Measurements from ENCODE around the gene SLC41A2.
"Not testable (repeated sequence)": the region's sequence is repeated elsewhere in the genome, so short reads cannot be mapped to it uniquely, and the experiment has no call there.

The SLC41A2 gene

GRCh38 chr12:104985206-104985605 lies 27.1 kb upstream of the SLC41A2 start:
- no peaks in the 10 kb centered on the region for H3K27me3 ChIP-seq (ENCODE audit: insufficient read depth, low read length)
- H2AFZ ChIP-seq (ENCODE audit: low read length, unreplicated experiment): peak overlapping the region; percentile 82
- H3K4me1 ChIP-seq (ENCODE audit: control insufficient read depth, insufficient read depth, low read length, unreplicated experiment): peaks cover 16% of the 10 kb centered on the region
- H3K4me3 ChIP-seq (ENCODE audit: low read depth, low read length): peak overlapping the region; percentile 98
- peaks cover 13% of the 10 kb centered on the region for H3K79me2 ChIP-seq (ENCODE audit: control insufficient read depth, insufficient read depth, low read length, unreplicated experiment)
- no peak overlapping the region for H3K27ac ChIP-seq (ENCODE audit: low read depth, low read length)
- peaks cover 17% of the 10 kb centered on the region for H3K36me3 ChIP-seq (ENCODE audit: insufficient read depth, low read length)

DNA sequence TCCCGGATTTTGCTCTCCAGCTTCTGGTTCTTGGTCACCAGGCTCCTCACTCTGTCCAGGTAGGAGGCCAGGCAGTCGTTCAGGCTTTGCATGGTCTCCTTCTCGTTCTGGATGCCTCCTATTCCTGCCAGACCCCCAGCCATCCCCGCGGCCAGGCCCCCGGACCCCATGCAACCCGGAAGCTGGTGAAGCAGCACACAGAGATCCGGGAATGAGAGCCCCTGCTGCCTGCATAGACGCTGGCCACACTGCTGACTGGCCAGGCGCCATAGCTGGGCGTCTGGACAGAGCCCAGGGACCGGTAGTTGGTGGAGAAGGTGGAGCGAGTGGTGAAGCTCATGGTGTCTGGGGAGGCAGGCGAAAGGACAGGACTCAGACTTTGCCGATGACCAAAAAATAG lies 19.6 kb upstream of the SLC41A2 start:
- H3K4me1 ChIP-seq (ENCODE audit: control insufficient read depth, insufficient read depth, low read length, unreplicated experiment): peaks cover 22% of the 10 kb centered on the region
- H3K36me3 ChIP-seq (ENCODE audit: insufficient read depth, low read length); H3K27me3 ChIP-seq (ENCODE audit: insufficient read depth, low read length); H3K27ac ChIP-seq (ENCODE audit: low read depth, low read length); H3K79me2 ChIP-seq (ENCODE audit: control insufficient read depth, insufficient read depth, low read length, unreplicated experiment); H2AFZ ChIP-seq (ENCODE audit: low read length, unreplicated experiment); H3K4me3 ChIP-seq (ENCODE audit: low read depth, low read length): not testable (repeated sequence)

DNA sequence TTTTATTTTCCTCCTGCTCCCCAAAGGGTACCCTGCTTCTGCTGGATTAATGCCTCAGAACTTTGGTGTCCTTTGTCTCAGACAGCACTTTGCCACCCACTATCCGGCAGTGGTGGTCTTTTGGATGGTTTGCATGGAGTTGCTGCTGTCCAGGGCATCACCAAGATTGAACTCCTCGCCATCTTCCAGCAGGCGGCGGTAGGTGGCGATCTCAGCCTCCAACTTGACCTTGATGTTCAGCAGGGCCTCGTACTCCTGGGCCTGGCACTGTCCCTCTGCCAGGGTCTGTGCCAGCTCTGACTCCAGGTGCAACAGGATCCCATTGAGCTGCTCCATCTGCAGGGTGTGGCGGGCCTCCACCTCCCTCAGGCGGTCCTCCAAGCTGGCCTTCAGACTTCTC lies 18.6 kb upstream of the SLC41A2 start:
- no peaks in the 10 kb centered on the region for H3K36me3 ChIP-seq (ENCODE audit: insufficient read depth, low read length)
- H3K4me1 ChIP-seq (ENCODE audit: control insufficient read depth, insufficient read depth, low read length, unreplicated experiment): peaks cover 23% of the 10 kb centered on the region

DNA sequence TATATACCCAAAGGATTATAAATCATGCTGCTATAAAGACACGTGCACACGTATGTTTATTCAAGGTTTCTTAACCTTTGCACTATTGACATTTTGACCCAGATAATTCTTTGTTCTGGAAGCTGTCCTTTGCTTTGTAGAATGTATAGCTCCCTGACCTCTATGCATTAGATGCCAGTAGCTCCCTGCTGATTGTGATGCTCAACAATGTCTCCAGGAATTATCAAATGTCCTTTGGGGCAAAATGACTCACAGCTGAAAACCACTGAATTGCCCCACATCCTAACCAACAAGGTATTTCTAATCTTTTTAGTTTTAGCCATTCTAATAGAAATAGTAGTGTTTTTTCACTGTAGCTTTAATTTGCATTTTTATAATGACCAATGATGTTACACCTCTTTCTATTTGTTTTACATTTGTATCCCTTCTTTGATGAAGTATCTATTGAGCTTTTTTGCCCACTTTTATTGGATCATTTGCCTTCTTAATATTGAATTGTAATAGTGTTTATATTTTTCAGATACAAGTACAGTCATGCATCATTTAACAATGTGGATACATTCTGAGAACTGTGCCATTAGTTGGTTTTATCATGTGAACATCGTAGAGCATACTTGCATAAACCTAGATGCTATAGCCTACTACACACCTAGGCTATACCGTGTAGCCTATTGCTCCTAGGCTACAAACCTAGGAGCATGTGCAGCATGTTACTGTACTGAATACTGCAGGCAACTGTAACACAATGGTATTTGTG lies 17.7 kb upstream of the SLC41A2 start:
- H3K79me2 ChIP-seq (ENCODE audit: control insufficient read depth, insufficient read depth, low read length, unreplicated experiment): no peaks in the 10 kb centered on the region
- peaks cover 30% of the 10 kb centered on the region for H3K4me1 ChIP-seq (ENCODE audit: control insufficient read depth, insufficient read depth, low read length, unreplicated experiment)
- H3K27me3 ChIP-seq (ENCODE audit: insufficient read depth, low read length): no peaks in the 10 kb centered on the region
- H3K4me3 ChIP-seq (ENCODE audit: low read depth, low read length): no peak overlapping the region
- no peak overlapping the region for H2AFZ ChIP-seq (ENCODE audit: low read length, unreplicated experiment)
- H3K36me3 ChIP-seq (ENCODE audit: insufficient read depth, low read length): no peaks in the 10 kb centered on the region
- H3K27ac ChIP-seq (ENCODE audit: low read depth, low read length): peak overlapping the region; percentile 38; the same call in 1 of the 2 replicates

More for the DNA sequence above, 18.6 kb upstream of the SLC41A2 start:
- no peaks in the 10 kb centered on the region for H3K79me2 ChIP-seq (ENCODE audit: control insufficient read depth, insufficient read depth, low read length, unreplicated experiment)
- H3K4me3 ChIP-seq (ENCODE audit: low read depth, low read length): no peak overlapping the region
- H3K27ac ChIP-seq (ENCODE audit: low read depth, low read length): no peak overlapping the region
- no peak overlapping the region for H2AFZ ChIP-seq (ENCODE audit: low read length, unreplicated experiment)
- no peaks in the 10 kb centered on the region for H3K27me3 ChIP-seq (ENCODE audit: insufficient read depth, low read length)

GRCh38 chr12:104974626-104975290 lies 16.7 kb upstream of the SLC41A2 start:
- H3K27me3 ChIP-seq (ENCODE audit: insufficient read depth, low read length): no peaks in the 10 kb centered on the region
- no peak overlapping the region for H2AFZ ChIP-seq (ENCODE audit: low read length, unreplicated experiment)
- peaks cover 30% of the 10 kb centered on the region for H3K4me1 ChIP-seq (ENCODE audit: control insufficient read depth, insufficient read depth, low read length, unreplicated experiment)
- H3K4me3 ChIP-seq (ENCODE audit: low read depth, low read length): 0 out of 2 replicates have a peak overlapping the region, but pooled peaks have one; percentile 11
- no peaks in the 10 kb centered on the region for H3K79me2 ChIP-seq (ENCODE audit: control insufficient read depth, insufficient read depth, low read length, unreplicated experiment)
- H3K36me3 ChIP-seq (ENCODE audit: insufficient read depth, low read length): no peaks in the 10 kb centered on the region
- 0 out of 2 replicates have a peak overlapping the region, but pooled peaks have one; percentile 30 for H3K27ac ChIP-seq (ENCODE audit: low read depth, low read length)

DNA sequence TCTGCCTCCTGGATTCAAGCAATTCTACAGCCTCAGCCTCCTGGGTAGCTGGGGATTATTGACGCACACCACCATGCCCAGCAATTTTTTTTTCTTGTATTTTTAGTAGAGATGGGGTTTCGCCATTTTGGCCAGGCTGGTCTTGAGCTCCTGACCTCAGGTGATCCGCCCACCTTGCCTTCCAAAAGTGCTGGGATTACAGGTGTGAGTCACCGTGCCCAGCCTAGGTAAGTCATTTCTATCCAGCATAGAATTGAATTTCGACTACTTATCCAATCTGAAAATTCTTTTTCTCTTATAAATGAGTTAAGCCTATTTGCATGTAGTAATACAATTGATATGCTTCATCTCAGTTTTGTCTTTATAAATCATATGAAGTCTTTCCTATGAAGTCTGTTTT lies 15.2 kb upstream of the SLC41A2 start:
- Histone ChIP-seq H3K27me3 (ENCODE audit: insufficient read depth, low read length) (no peaks in the 10 kb centered on the region), H3K36me3 (ENCODE audit: insufficient read depth, low read length) (no peaks in the 10 kb centered on the region), H2AFZ (ENCODE audit: low read length, unreplicated experiment) (no peak overlapping the region), H3K4me1 (ENCODE audit: control insufficient read depth, insufficient read depth, low read length, unreplicated experiment) (peaks cover 30% of the 10 kb centered on the region), H3K27ac (ENCODE audit: low read depth, low read length) (no peak overlapping the region), H3K79me2 (ENCODE audit: control insufficient read depth, insufficient read depth, low read length, unreplicated experiment) (no peaks in the 10 kb centered on the region), H3K4me3 (ENCODE audit: low read depth, low read length) (no peak overlapping the region)

DNA sequence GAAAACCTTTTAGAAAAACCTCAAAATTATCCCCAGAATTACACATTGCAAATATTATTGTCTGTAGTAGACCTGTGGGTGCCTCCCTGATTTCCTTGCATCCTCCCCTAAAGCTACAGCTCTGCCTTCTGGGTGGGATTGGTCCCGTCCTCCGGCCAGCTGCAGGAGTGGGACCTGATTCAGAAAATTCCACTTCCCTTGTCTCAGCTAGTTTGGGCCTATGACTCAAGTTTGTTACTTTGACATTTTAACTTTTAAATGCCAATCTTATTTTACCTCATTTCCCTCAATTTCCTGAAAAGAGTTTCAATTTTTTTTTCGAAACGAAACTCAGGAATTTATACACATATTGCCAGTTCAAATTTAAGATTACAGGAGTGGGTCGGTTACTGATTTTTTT lies 13.2 kb upstream of the SLC41A2 start:
- H2AFZ ChIP-seq (ENCODE audit: low read length, unreplicated experiment): no peak overlapping the region

GRCh38 chr12:104969343-104969742 lies 11.3 kb upstream of the SLC41A2 start:
- no peak overlapping the region for H3K4me3 ChIP-seq (ENCODE audit: low read depth, low read length)
- H3K4me1 ChIP-seq (ENCODE audit: control insufficient read depth, insufficient read depth, low read length, unreplicated experiment): peaks cover 10% of the 10 kb centered on the region
- no peaks in the 10 kb centered on the region for H3K79me2 ChIP-seq (ENCODE audit: control insufficient read depth, insufficient read depth, low read length, unreplicated experiment)
- no peaks in the 10 kb centered on the region for H3K36me3 ChIP-seq (ENCODE audit: insufficient read depth, low read length)
- H2AFZ ChIP-seq (ENCODE audit: low read length, unreplicated experiment): no peak overlapping the region
- H3K27ac ChIP-seq (ENCODE audit: low read depth, low read length): no peak overlapping the region
- H3K27me3 ChIP-seq (ENCODE audit: insufficient read depth, low read length): no peaks in the 10 kb centered on the region

More for the DNA sequence above, 13.2 kb upstream of the SLC41A2 start:
- Histone ChIP-seq H3K36me3 (ENCODE audit: insufficient read depth, low read length) (no peaks in the 10 kb centered on the region), H3K4me1 (ENCODE audit: control insufficient read depth, insufficient read depth, low read length, unreplicated experiment) (peaks cover 27% of the 10 kb centered on the region), H3K79me2 (ENCODE audit: control insufficient read depth, insufficient read depth, low read length, unreplicated experiment) (no peaks in the 10 kb centered on the region), H3K4me3 (ENCODE audit: low read depth, low read length) (no peak overlapping the region), H3K27me3 (ENCODE audit: insufficient read depth, low read length) (no peaks in the 10 kb centered on the region), H3K27ac (ENCODE audit: low read depth, low read length) (no peak overlapping the region)

DNA sequence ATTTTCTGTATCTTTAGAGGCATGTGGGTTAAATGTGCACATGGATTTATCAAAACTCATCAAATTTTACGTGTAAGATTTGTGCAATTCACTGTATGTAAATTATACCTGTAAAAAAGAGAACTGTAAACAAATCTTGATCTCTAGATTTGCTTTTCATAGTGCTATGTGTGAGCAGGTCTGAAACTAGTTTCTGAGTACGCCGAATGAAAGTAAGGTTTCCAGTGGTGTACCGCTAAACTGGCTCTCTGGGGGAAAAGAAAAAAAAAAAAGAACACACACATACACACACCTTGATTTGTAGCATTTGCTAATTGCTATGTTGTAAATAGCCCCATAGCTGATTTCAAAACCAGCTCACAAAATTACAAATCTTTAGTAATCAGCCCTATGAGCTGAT lies 8.6 kb upstream of the SLC41A2 start:
- Histone ChIP-seq H2AFZ (ENCODE audit: low read length, unreplicated experiment) (no peak overlapping the region), H3K79me2 (ENCODE audit: control insufficient read depth, insufficient read depth, low read length, unreplicated experiment) (no peaks in the 10 kb centered on the region), H3K4me3 (ENCODE audit: low read depth, low read length) (no peak overlapping the region), H3K4me1 (ENCODE audit: control insufficient read depth, insufficient read depth, low read length, unreplicated experiment) (peaks cover 7% of the 10 kb centered on the region), H3K36me3 (ENCODE audit: insufficient read depth, low read length) (no peaks in the 10 kb centered on the region), H3K27me3 (ENCODE audit: insufficient read depth, low read length) (no peaks in the 10 kb centered on the region), H3K27ac (ENCODE audit: low read depth, low read length) (no peak overlapping the region)

DNA sequence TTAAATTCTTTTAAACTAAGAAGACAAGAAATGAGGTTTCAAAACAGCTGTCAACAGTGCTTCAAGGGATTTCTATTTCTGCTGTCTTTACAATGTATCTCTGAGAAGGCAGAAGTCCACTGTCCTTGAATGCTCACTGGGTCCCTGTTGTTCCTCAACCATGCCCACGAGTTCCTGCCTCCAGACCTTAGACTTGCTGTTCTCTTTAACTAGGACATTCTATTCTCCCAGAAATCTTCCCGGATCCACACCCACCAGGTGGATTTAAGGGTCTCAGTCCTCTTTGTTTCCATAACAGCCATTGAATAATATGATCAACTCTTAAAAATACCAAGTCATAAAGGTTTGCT lies 6.7 kb upstream of the SLC41A2 start:
- peaks cover 6% of the 10 kb centered on the region for H3K4me1 ChIP-seq (ENCODE audit: control insufficient read depth, insufficient read depth, low read length, unreplicated experiment)
- no peaks in the 10 kb centered on the region for H3K79me2 ChIP-seq (ENCODE audit: control insufficient read depth, insufficient read depth, low read length, unreplicated experiment)
- no peak overlapping the region for H2AFZ ChIP-seq (ENCODE audit: low read length, unreplicated experiment)
- no peak overlapping the region for H3K27ac ChIP-seq (ENCODE audit: low read depth, low read length)
- no peaks in the 10 kb centered on the region for H3K36me3 ChIP-seq (ENCODE audit: insufficient read depth, low read length)
- no peaks in the 10 kb centered on the region for H3K27me3 ChIP-seq (ENCODE audit: insufficient read depth, low read length)
- no peak overlapping the region for H3K4me3 ChIP-seq (ENCODE audit: low read depth, low read length)

Data from ACC112 (cell line).